Ishikawa (cell line): ENCODE data around the gene NFATC4.

ENCODE experiments used
- CEBPB ChIP-seq: IDR thresholded peaks from 2 replicates; pipeline ENCODE4 v1.6.1; 2012
- CREB1 ChIP-seq: IDR thresholded peaks from 2 replicates; pipeline ENCODE4 v1.6.1; 2012; ENCODE audit warnings: low read depth
- EP300 ChIP-seq: IDR thresholded peaks from 2 replicates; pipeline ENCODE4 v1.6.1; 2012; ENCODE audit warnings: borderline replicate concordance
- MAX ChIP-seq: IDR thresholded peaks from 2 replicates; pipeline ENCODE4 v1.6.1; 2012
- RAD21 ChIP-seq: IDR thresholded peaks from 2 replicates; pipeline ENCODE4 v1.6.1; 2012; ENCODE audit warnings: low read depth
- REST ChIP-seq: IDR thresholded peaks from 2 replicates; pipeline ENCODE4 v1.6.1; 2012; ENCODE audit warnings: low read depth, mild to moderate bottlenecking
- TAF1 ChIP-seq: IDR thresholded peaks from 2 replicates; pipeline ENCODE4 v1.6.1; 2012; ENCODE audit warnings: low read depth, mild to moderate bottlenecking
- TCF12 ChIP-seq: IDR thresholded peaks from 2 replicates; pipeline ENCODE4 v1.6.1; 2012; ENCODE audit warnings: low read depth
- TEAD4 ChIP-seq: IDR thresholded peaks from 2 replicates; pipeline ENCODE4 v1.6.1; 2012
- YY1 ChIP-seq: IDR thresholded peaks from 2 replicates; pipeline ENCODE4 v1.6.1; 2012; ENCODE audit warnings: low read depth

GRCh38 chr14:24370748-24371147 is 2.8 kb downstream of the NFATC4 start:
- TF ChIP-seq REST (no peak), EP300 (no peak), TCF12 (no peak), RAD21 (no peak), MAX (no peak), CEBPB (no peak), TAF1 (no peak), TEAD4 (no peak), YY1 (no peak), CREB1 (no peak)
